Stimulated activated CD8-positive, alpha-beta memory T cell treated with anti-CD3 and anti-CD28 coated beads, Interleukin-2, amount 100 ng/mL, for 1 hour (primary cell): ENCODE data around the gene PODNL1.

Experiments used
- DNase-seq, 2 donors: peaks; one replicate each; pipeline ENCODE4 v3.0.0-alpha.2; 2020; ENCODE audit warnings: low read depth in 2 of 2

The PODNL1 gene

GRCh38 chr19:13958043-13958442, 19.8 kb upstream of the PODNL1 start:
- DNase-seq: no peak

- no peak for DNase-seq
Measured at GRCh38 chr19:13957051-13957450, 18.8 kb upstream of the PODNL1 start.

GRCh38 chr19:13956365-13956744, 18.1 kb upstream of the PODNL1 start:
- no peak for DNase-seq

- DNase-seq: no peak
Measured at GRCh38 chr19:13955662-13956364, 17.6 kb upstream of the PODNL1 start.

GRCh38 chr19:13954185-13954584, 16.0 kb upstream of the PODNL1 start:
- no peak for DNase-seq

GRCh38 chr19:13952931-13953531, 14.8 kb upstream of the PODNL1 start:
- DNase-seq: no peak

GRCh38 chr19:13952154-13952930, 14.1 kb upstream of the PODNL1 start, which contains the start of gene DCAF15:
DCAF15 (plus strand) TSS chr19:13952509; CDS start chr19:13952513, 4 bp downstream.
- peak; percentile 96 to 98 for DNase-seq

- DNase-seq: no peak
Measured at GRCh38 chr19:13951799-13952153, 13.6 kb upstream of the PODNL1 start.

GRCh38 chr19:13951043-13951442, 12.8 kb upstream of the PODNL1 start:
- no peak for DNase-seq

- DNase-seq: no peak
Measured at GRCh38 chr19:13946414-13946813, 8.2 kb upstream of the PODNL1 start.

- DNase-seq: no peak
Measured at GRCh38 chr19:13942023-13942684, 3.9 kb upstream of the PODNL1 start.

GRCh38 chr19:13937479-13938300, 527 bp downstream of the PODNL1 start:
- DNase-seq: no peak

- DNase-seq: no peak
Measured at GRCh38 chr19:13935765-13936510, 2.3 kb downstream of the PODNL1 start.

GRCh38 chr19:13934785-13935109, 3.5 kb downstream of the PODNL1 start:
- DNase-seq: no peak

- DNase-seq: no peak
Measured at GRCh38 chr19:13932911-13933393, 5.3 kb downstream of the PODNL1 start.

GRCh38 chr19:13932149-13932637, 6.0 kb downstream of the PODNL1 start:
- DNase-seq: no peak

GRCh38 chr19:13931391-13932148, 6.6 kb downstream of the PODNL1 start:
- no peak for DNase-seq

- DNase-seq: no peak
Measured at GRCh38 chr19:13930402-13930801, 7.8 kb downstream of the PODNL1 start.

GRCh38 chr19:13929956-13930355, 8.3 kb downstream of the PODNL1 start:
- DNase-seq: no peak

GRCh38 chr19:13929340-13929739, 8.9 kb downstream of the PODNL1 start:
- DNase-seq: no peak
